ENCODE measurements around the gene SSC5D.

- no peak for TF ChIP-seq EZH2 (IDR thresholded peaks at IDR 0.05; ENCODE audit: low read depth, unreplicated experiment)
- TF ChIP-seq CTCF (conservative IDR thresholded peaks at IDR 0.05; ENCODE audit: low read depth in 2 of 2) = no peak
- TF ChIP-seq POLR2AphosphoS5 (IDR thresholded peaks at IDR 0.05; ENCODE audit: low read depth) = no peak
- no peak for TF ChIP-seq CREB1 (CRISPR knock-in tag; IDR thresholded peaks at IDR 0.05; ENCODE audit: low read depth)
- no peak for TF ChIP-seq EZH2phosphoT487 (IDR thresholded peaks at IDR 0.05; ENCODE audit: unreplicated experiment)
- TF ChIP-seq ZNF331 (CRISPR knock-in tag; IDR thresholded peaks at IDR 0.05; ENCODE audit: low read depth) = no peak
Observed at GRCh38 chr19:55492362-55492944, 4.2 kb downstream of the SSC5D start.
